Fibroblast of the conjunctiva (primary cell): ENCODE data around the gene SON.
"Not testable (repeated sequence)": the region's sequence is repeated elsewhere in the genome, so short reads cannot be mapped to it uniquely, and the experiment has no call there.

Experiments
- DNase-seq: peaks from one replicate; pipeline ENCODE4 v3.0.0-alpha.2; 2010; ENCODE audit warnings: low read depth

Gene SON

GRCh38 chr21:33569991-33570390, 27.2 kb downstream of the SON start:
- DNase-seq = no peak

- no peak for DNase-seq
These were observed 29.5 kb downstream of the SON start for GRCh38 chr21:33572350-33572749.

- not testable (repeated sequence) for DNase-seq
These were observed 33.9 kb downstream of the SON start for GRCh38 chr21:33576741-33577141.

GRCh38 chr21:33578214-33578613, 35.4 kb downstream of the SON start:
- no peak for DNase-seq

GRCh38 chr21:33578959-33579542, 36.2 kb downstream of the SON start:
- no peak for DNase-seq

- no peak for DNase-seq
These were observed 41.6 kb downstream of the SON start for GRCh38 chr21:33584455-33584854.

- DNase-seq = no peak
These were observed 44.1 kb downstream of the SON start for GRCh38 chr21:33586927-33587326.

GRCh38 chr21:33587792-33588484, 45.1 kb downstream of the SON start:
- no peak for DNase-seq

- peak; percentile 53 for DNase-seq
These were observed 45.9 kb downstream of the SON start, which contains the start of gene DONSON for GRCh38 chr21:33588485-33589335. Gene DONSON (minus strand): TSS chr21:33588684. CDS start chr21:33588641, 43 bp downstream.

- no peak for DNase-seq
These were observed 55.2 kb downstream of the SON start for GRCh38 chr21:33598051-33598450.

GRCh38 chr21:33608559-33608958, 65.7 kb downstream of the SON start:
- no peak for DNase-seq

GRCh38 chr21:33611006-33611744, 68.3 kb downstream of the SON start:
- no peak for DNase-seq

GRCh38 chr21:33617565-33617964, 74.7 kb downstream of the SON start:
- DNase-seq = not testable (repeated sequence)

GRCh38 chr21:33618407-33618806, 75.6 kb downstream of the SON start:
- no peak for DNase-seq

- no peak for DNase-seq
These were observed 76.9 kb downstream of the SON start for GRCh38 chr21:33619726-33620125.

GRCh38 chr21:33622253-33622652, 79.4 kb downstream of the SON start:
- no peak for DNase-seq

GRCh38 chr21:33626151-33626550, 83.3 kb downstream of the SON start:
- not testable (repeated sequence) for DNase-seq
